NCI-H526 (cell line): Measurements from ENCODE around the gene GNRHR.
"Not testable (repeated sequence)": the region's sequence is repeated elsewhere in the genome, so short reads cannot be mapped to it uniquely, and the experiment has no call there.

Experiments
- DNase-seq, 2 experiments: peaks; one replicate each; lab custom pipeline; 2025; lab: John Stamatoyannopoulos, UW

The GNRHR gene

DNA sequence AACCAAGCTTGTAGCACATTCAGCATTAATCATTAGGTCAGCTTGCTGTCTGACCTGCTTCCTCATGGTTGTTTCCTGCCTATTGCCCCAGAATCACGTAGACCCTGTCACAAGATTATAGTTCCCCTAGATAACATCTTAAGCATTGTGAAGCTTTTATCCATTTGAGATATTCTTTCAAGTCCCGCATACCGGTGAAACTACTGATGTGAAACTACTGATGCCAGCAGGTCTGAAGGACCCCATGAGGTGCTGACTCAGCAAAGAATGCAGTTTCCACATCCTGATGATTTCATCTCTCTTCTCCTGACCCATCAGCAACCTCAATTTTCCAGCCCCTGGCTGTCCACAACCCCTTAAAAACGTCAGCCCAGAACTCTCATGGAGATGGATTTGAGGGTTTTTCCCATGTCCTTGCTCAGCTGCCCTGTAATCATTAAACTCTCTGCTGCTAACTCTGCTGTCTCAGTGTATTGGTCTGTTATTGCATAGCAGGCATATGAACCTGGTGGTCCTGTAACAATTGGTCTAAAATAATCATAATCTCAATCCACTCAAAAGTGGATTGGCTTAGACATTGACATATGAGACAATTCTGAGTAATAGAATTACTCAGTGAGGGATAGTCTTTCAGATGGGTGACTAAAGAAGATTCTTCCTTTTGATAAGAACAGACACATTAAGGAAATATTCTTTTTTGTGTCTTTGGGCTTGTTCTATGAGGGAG is 26.9 kb downstream of the GNRHR start:
- DNase-seq, result no peak

- no peak for DNase-seq
Observed at GRCh38 chr4:67725981-67726380, 28.2 kb downstream of the GNRHR start.

DNA sequence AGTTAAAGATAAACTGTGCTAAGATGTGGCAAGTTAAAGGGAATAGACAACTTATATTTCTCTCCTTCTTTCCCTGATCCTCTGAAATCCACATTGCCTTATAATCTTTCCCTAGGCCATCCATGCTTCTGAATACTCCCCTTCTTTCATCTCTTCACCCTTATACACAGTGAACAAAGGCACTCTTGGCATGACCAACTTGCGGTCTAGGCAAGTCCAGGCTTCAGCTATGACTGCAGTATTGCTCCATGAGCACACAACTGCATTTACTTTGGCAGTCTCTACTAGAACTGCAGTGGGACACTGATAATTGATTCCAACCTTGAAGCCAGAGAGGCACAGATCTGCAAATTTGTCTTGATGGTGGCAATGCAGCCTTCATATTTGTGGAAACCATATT is 29.1 kb downstream of the GNRHR start:
- DNase-seq, result no peak

GRCh38 chr4:67723949-67724348 is 30.2 kb downstream of the GNRHR start:
- no peak for DNase-seq

GRCh38 chr4:67723341-67723740 is 30.8 kb downstream of the GNRHR start:
- DNase-seq, result no peak

DNA sequence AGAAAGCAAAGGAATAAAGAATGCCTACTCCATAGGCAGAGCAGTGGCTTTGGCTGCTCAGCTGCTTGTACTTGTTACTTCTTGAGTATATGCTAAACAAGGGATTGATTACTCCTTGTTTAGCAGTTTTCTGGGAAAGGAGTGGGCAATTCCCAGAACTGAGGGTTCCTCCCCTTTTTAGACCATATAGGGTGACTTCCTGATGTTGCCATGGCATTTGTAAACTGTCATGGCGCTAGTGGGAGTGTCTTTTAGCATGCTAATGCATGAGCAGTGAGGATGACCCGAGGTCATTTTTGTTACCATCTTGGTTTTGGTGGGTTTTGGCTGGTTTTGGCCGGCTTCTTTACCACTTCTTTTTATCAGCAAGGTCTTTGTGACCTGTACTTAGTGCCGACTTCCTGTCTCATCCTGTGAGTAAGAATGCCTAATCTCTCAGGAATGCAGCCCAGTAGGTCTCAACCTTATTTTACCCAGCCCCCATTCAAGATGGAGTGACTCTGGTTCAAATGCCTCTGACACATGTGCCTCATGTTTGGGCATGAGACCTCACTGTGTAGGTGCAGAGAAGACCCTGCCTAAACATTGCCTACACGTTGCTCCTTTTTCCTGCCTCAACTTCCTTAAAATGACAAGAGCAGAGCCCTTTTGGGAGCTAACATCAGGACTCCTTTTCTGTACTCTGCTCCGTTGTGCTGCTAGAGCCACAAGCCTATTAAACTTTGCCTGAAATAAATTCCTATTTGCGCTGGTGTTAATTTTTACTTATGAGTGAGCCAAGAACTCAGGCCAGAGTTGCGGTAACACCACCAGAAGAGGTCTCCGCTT is 32.2 kb downstream of the GNRHR start:
- DNase-seq, result no peak

- no peak for DNase-seq
Observed at GRCh38 chr4:67721315-67721769, 32.8 kb downstream of the GNRHR start.

DNA sequence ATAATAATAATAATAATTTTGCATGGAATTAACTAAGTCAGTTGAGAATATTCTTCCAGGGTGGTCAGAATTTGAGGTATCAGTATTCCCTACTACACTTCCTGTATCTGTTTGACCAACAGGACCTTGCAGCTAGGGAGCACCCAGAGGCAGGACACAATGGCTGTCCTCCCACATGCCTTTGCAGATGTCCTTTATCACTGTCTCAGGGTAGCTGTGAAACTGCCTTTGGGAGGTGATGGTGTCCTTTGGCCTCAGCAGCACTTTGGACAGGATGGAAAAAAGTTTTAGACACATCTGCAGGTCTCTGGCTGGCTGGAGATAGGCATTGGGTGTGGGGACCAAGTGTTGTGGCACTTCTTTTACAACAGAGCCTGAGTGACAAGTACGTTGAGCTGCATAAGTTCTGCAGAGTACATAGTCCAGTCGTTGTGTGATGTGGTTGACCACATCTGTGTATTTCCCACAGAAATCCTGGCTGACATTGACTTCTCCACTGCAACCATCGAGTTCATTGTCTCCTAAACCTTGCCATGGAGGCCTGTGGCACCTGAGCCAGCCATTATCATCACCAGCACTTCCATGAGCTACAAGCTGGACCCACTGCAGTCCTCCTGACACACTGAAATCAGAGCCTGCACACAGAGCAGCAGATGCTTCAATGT is 34.1 kb downstream of the GNRHR start:
- DNase-seq, result no peak

- no peak for DNase-seq
Observed at GRCh38 chr4:67718848-67719247, 35.3 kb downstream of the GNRHR start.

- DNase-seq, result no peak
Observed at GRCh38 chr4:67717586-67717985, 36.6 kb downstream of the GNRHR start.

DNA sequence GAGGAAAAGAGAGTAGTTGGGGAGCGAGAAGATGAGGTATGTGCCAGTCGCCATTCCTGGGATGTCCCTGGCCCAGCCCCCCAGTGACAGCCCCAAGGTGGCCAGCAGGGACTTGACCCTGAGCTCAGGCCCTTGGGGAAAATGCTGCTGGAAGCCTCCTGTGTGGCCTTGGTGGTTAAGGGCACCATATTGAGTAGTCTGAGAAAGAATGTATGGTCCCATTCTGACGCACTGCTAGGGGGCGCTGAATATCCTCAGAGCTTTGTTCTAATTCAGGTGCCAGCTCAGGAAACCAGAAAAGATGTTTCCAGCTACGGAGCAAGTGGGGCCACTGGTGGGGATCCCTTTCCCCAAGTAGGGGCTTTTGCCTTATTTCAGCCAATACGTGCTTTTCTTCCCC is 39.2 kb downstream of the GNRHR start:
- DNase-seq, result no peak

DNA sequence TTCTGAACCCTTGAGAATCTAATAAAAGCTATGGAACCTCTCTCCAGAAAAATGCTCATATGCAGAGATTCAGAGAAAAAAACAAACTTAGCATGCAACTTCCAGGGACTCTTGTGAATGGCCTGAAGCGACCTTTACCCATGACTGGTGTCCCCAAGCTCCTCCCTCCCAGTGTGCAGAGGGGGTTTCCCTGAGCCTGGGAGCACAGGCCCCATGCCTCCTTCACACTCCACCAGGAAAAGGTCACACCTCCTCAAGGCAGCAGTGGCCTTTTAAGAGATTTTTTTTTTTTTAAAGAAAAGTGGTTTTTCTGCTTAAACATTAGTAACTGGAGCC is 40.0 kb downstream of the GNRHR start:
- DNase-seq, result no peak

DNA sequence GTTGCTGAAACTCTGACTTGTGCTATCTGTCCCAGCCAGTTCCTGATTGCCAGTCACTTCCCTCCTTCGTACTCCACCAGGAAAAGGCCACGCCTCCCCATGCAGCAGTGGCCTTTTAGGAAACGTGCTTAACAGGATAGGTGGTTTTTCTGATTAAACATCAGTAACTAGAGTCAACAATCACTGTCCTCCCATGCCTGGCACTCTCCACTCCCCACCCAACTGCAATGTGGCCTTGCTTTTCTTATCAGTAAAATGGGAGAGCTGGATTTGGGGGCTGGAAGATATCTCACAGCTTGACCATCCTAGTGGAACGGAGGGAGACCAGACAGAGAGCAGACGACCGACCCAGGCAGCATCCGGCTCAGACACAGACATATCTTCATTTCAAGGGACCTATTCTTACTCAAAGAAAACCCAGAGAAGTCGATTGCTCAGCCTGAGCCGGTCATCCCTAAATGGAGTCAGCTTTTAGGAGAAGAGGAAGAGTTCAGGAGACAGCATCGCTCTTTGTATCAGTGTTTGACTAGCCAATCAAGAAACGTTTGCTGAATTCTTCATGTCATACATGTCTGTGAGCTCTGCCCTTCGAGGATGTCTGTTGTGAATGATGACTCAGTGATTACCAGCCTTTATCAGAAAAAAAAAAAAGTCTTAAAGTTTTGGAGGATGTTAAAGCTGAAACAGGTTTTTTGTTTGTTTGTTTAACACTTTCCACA is 40.5 kb downstream of the GNRHR start:
- DNase-seq, result no peak

DNA sequence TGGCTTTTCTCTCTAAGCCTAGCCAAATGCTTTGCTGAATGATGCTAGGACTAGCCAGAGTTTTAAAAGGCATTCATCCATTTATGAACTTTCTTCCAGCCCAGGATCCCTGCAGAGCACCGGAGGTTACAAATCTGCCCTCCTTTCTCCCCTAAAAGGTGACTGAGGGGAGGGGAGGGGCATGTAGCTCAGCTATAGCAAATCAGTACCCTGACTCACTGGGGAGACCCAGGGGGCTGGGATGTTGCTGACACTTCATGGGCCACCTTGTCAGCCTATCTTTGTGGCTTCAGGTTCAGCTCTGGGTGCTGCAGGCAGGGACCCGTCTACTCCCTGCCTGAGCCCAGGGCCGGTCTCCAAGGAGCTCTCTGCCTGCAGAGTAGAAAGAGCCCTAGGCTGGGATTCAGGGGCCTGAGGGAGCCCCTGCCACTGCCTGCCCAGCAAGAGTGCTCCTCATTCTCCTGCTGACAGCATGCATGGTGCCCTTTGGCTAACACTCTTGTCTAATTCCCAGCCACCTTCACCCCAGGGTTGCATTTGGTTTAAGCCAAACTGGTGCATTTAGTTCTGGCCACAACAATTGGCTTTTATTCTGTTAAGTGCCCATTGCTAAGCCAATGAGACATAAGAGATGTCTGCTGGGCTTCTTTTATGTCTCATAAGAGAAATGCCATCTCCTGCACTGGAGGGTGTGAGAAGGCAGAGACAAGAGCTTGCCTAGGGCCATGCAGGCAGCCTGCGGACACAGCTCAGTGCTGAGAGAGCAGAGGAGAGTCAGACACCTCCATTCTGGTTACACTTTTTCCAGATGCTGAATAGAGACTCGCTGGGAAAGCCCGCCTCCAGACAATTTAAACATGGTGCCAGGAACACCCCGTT is 41.3 kb downstream of the GNRHR start:
- DNase-seq, result no peak

GRCh38 chr4:67712000-67712625 is 42.1 kb downstream of the GNRHR start:
- no peak for DNase-seq

DNA sequence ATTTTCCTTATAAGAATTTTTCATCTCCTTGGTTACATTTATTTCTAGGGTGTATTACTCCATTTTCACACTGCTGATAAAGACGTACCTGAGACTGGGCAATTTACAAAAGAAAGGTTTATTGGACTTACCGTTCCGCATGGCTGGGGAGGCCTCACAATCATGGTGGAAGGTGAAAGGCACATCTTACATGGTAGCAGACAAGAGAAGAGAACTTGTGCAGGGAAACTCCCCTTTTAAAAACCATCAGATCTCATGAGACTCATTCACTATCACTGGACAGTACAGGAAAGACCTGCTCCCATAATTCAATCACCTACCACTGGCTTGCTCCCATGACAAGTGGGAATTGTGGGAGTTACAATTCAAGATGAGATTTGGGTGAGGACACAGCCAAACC is 47.5 kb downstream of the GNRHR start:
- not testable (repeated sequence) for DNase-seq

- DNase-seq, result no peak
Observed at GRCh38 chr4:67704843-67705242, 49.3 kb downstream of the GNRHR start.

DNA sequence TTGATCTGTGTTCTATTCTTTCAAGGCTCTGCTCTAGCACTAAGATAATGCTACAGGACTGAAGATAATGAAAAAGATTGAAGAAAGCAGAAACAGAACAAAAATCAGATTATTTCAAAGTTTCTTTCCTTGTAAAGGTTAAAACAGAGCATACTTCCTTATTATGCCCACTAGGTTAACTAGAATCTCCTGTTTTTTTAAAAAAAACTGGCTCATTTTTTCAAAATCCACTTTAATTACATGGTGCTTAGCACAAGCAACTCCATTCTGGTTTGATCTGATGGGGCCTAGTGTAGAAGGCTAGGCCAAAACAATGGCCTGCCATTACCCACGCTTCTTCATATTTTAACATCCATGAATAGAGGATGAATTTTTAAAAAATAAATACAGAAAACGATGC is 52.0 kb downstream of the GNRHR start:
- DNase-seq, result no peak

- DNase-seq, result peak in 1 of 2 experiments; percentile 24
Observed at GRCh38 chr4:67701517-67701850, 52.7 kb downstream of the GNRHR start.

DNA sequence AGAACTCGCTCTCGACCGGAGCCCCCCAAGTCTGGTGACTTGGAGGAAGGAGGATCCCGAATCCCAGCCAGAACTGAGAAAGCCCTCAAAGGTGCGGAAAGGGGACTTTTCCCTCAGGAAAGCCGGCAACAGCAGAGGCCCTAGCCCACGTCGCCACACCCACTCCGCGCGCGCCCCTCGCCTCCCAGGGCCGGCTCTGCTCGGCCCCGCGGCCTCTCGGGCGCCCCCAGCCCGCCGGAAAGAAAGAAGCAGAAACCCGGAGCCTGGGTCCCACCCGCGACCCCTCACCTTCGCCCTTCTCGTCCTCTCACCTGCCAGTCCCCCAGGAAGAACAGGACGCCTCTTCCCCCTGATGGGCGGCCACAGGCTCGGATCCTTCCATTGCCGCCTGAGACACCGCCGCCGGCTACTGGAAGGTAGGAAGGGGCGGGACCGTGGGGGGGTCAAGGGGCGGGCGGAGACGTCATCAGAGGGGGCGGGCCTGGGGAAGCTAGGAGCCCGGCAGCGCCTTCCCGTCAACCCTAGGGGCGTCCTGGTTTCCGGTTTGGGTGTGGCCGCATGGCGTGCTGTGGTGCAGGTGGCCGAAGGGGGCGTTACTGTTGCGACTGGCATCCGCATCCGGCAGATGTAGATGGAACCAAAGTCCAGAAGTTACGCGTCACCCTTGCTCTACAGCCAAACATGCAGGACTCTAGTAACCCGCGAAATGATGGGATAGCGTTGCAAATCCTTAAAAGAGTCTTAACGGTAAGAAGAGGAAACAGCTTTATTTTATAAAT is 53.3 kb downstream of the GNRHR start, which contains the start of gene UBA6:
UBA6 (minus strand) TSS at position 418 of the 779 bp plus-strand sequence; CDS start at position 382, 36 bp downstream.
- DNase-seq, result peak; percentile 89 to 98
